Inflammatory macrophage treated with lipopolysaccharide for 4 hours (primary cell): Measurements from ENCODE around the gene KRT33A.
A peak's percentile ranks its signal among the peaks of the same experiment; 100 is the strongest.

Experiments used
- DNase-seq: peaks from one replicate; pipeline ENCODE4 v3.0.0-alpha.2; 2020

The KRT33A gene

DNA sequence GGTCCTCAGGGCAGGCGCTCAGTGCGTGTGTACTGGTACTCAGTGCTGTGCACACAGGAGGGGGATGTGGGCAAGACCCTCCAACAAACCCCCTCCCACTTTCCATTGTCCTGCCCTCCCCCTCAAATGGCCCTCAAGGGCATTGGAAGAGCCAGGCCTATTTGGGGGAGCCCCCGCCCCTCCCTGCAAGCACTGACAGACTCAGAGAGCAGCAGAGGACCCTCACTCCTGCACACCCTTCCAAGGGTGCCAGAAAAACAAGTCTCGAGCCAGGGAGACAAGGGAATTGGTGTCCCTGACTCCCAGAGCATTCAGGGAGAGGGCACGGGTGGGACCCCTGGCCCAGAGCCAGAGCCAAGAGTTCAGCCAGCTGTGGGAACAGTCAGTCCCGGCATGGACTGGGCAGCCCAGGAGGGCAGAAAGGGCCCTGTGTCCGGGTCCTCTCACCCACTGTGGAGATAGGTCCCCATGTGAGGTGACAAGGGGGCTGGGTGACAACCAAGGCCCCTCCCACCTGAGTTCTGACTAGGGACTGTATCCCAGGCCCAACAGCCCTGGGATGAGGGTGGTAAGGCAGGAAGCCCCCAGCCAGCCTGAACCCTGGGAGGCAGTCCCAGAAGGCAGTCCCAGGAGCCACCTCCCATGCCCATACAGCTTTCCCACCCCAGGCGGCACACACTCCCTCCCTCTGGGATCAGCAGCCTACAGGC, 23.1 kb downstream of the KRT33A start:
- DNase-seq, result no peak

DNA sequence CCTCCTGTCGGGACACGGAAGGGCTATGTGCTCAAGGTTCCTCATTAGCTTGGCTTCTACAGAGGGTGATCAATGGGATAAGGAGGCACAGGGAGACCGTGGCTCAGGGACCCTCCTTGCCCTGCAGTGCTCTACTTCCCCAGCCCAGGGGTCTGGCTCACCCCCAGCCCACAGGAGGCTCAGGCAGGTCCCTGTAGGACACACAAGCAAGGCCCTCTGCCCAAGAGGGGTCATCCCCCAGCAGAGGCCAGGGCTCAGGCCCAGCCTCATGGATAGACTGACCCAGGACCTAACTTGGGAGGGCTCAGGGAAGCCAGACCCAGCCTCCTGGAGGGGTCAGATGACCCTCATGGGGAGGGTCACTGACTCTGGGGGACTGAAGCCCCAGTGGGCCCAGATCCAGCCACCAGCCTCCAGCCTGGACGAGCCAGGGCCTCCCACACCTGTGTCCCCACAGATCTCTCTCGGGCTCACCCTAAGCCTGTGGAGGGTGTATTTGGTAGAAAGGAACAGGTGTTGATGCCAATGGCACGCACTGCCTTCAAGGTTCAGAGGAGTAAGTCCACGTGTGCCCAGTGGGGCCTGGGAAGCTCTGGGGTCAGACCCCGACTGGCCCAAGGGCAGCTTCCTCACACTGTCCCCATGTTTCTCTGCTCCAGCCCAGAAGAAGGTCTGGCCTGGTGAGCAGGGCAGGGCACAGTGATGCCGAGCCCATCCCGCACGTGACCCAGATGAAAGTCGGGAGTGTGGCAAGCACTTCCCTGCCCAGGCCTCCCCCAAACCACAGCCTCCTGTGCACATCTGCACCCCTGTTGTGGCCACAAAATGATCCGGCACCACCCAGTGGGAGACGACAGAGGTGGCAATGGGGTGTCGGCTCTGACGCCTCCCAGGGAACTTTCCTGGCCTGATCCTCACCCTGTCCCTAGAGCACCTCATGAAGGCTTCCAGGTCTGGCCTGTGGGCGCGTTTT, 24.2 kb downstream of the KRT33A start:
- no peak for DNase-seq

DNA sequence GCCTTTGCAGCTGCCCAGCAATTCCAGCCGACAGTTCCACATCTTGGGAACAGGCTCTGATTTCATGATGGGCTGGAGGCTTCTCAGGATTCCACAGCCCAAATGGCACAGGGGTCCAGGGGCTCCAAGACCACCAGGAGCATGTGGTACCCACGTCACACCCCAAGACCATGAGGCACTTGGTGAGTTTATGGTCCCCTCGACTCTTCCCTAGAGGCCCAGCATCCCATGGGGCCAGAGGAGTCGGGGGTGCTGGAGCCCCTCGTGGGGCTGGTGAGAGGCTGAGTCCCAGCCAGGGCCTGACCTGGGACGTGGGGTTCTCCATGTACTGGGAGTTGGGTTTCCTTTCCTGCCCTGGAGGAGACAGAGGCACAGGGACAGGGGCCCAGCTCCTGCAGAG, 25.0 kb downstream of the KRT33A start:
- no peak for DNase-seq

DNA sequence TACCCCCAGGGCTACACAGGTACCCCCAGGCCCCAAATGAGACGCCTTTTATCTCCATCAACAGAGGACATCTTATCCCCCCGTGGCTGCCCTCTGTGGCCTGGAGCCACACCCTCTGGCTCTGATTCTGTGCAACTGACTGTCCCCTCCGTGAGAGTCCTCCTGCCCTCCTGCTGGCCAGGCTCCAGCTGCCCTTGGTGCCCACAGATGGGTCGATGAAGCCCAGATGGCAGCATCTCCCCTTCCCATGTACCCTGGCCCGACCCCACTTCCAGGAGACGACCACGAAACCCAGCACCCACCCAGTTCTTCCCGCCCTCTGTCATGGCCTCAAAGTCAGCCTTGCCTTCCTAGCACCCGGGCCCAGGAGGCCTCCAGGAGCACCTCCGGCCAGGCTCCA, 25.5 kb downstream of the KRT33A start:
- DNase-seq, result no peak

- DNase-seq, result no peak
Measured at GRCh38 chr17:41324180-41325075, 26.2 kb downstream of the KRT33A start.

DNA sequence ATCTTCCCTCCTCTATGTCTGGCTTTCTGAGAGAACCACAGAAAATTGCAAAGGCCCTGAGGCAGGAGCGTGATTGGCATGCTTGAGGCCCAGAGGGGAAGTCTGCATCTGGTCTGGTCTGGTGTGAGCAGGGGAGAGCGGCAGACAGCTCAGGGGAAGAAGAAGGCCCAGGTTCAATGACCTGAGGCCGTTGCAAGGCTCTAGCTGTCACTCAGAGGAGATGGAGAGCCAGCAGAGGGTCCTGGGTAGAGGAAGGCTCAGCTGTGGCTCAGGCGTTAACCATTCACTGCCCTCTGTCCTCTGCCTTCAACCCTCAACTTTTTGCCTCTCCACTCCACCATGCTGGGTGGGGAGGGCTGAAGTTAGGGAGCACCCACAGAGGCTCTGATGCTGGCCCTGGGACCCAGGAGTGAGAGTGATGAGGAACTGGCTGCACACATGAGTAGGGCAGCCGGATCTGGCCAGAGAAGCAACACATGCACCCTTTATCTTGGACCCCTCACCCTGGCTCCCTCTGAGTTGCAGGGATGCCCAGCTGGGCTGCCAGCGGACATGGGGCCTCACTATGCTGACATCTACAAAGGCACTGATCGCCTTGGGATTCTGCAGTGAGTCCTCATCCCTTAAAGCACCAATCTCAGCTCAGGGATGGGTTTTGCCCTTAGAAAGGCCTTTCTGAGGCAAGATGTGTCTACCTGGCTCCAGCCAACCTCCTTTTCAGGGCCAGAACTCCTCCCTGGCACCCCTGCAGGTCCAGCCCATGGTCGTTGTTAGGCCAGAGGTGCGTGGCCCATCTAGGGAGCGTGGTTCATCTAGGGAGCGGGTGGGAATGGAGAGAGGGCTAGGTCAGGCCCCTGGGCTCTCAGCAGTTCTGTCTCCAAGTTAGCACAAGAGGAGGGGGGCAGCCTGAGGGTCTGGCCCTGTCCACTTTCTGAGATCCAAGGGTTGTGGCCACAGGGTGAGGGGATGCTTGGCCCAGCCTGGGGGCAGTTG, 27.4 kb downstream of the KRT33A start:
- DNase-seq, result no peak

DNA sequence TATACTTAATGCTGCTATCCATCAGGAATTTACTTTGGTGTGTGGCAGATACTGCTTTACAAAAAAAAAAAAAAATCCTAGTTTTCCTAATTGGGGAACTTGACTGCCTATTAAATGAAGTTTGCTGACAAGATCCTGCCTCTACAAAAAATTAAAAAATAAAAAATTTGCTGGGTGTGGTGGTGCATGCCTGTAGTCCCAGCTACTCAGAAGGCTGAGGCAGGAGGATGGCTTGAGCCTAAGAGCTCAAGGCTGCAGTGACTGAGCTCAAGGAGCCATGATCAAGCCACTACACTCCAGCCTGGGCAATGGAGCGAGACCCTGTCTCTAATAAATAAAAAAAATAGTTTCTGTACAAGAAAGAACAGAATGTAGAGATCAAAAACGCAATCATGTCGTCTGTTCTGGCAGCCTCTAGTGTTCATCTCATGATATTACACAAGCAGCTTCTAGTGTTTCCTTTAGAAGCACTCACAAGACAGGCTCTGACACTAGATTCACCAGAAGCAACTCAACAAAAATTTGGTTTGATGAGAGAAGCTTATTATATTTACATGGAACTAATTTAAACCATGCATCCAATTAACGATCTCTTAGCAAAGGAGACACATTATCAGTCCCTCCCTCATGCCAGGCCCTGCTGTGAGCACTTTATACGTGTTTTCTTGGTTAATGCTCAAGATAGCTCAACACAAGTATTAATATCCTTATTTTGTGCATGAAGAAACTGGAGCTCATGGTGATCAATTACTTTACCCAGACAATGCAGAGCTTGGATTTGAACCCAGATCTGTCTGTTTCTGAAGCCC, 28.3 kb downstream of the KRT33A start:
- peak; percentile 39 for DNase-seq

DNA sequence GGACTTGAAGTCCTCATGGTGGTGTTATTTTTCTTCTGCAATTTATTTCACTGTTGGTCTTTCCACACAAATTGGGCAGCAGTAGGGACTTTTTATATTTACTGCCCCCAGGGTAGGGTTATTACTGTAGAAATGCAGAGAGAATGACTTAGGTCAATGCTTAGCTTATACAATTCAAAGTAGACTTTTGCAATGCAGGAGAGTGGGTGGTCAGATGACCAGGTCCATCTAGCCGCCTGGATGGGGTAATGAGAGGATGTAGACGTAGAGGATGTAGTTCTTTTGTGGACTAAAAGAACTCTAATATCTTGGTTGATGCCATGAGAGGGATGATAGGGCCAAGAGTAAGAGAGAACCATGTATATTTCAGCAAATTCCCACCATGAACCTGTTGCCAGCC, 32.4 kb downstream of the KRT33A start:
- peak; percentile 38 for DNase-seq

- DNase-seq, result no peak
Measured at GRCh38 chr17:41315814-41316445, 34.7 kb downstream of the KRT33A start.

DNA sequence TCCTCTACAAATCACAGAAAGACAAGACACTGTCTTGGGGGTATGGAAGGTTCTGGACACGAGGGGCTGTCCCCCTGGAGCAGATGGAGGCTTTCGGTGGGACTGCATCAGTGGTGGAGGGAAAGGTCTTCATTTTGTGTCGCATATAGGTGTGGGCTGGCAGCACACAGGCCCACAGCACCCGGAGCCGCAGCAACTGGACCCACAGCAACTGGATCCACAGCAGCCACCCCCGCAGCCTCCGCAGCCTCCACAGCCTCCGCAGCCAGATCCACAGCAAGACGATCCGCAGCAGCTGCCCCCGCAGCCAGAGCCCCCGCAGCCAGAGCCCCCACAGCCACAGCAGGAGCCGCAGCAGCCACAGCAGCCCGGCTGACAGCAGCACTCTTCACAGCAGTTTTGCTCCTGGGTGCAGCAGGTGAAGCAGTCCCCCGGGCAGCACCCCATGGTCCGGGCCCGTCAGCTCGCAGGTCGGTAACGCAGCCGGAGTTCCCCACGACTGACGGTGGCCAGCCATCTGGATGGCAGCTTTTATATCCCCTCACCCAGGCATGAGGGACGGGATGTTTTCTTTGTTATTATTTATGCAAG, 35.3 kb downstream of the KRT33A start, which contains the start of gene KRTAP17-1:
Gene KRTAP17-1, minus strand, starts transcription at position 507 of the 591 bp plus-strand sequence. Its CDS starts 60 bp downstream, at position 447.
- no peak for DNase-seq

GRCh38 chr17:41311111-41311510, 39.5 kb downstream of the KRT33A start:
- no peak for DNase-seq

GRCh38 chr17:41308918-41309359, 41.7 kb downstream of the KRT33A start, which contains the start of gene KRTAP16-1:
Gene KRTAP16-1, minus strand, starts transcription at chr17:41309309. Its CDS starts 56 bp downstream, at chr17:41309253.
- DNase-seq, result no peak

DNA sequence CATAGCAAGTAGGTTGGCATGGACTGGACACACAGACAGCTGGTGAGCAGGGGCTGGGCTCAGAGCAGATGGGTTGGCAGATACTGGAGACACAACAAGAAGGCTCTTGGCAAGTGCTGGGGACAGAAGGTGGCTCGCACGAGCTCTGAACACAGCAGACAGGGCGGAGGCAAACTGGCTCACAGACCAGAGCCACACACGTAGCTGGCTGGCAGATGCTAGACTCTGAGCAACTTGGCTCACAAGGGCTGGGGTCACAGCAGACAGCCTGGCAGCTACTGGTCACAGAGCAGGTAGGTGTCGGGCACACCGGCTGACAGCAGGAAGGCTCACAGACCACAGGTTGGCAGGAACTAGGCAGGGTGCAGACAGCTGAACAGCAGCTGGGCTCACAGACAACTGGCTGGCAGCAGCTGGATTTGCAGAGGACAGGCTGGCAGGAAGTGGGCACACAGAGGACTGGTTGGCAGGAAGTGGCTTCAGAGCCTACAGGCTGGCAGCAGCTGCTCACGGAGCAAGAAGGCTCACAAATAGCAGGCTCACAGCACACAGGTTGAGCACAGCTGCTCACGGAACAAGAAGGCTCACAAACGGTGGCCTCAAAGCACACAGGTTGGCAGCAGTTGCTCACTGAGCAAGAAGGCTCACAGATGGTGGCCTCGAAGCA, 42.2 kb downstream of the KRT33A start:
- DNase-seq, result no peak

DNA sequence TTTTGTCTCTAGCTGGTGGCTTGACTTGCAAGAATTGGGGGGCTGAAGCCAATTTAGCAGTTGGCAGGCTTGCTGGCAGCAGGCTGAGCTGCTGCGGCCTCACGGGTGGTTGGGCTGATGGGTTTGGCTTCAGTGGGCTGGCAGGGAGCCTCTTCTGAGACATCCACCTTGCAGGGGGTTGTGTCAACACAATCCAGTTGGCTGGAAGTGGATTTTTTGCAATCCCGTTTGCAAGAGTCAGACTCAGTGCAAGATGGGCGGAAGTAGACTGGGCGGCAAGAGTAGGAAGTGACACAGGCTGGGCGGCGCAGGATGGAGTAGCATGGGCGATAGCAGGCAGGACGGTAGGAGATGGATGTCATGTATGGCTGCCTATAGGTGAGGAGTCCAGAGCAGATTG, 43.0 kb downstream of the KRT33A start:
- peak; percentile 18 for DNase-seq

GRCh38 chr17:41304091-41304490, 46.5 kb downstream of the KRT33A start:
- DNase-seq, result no peak

DNA sequence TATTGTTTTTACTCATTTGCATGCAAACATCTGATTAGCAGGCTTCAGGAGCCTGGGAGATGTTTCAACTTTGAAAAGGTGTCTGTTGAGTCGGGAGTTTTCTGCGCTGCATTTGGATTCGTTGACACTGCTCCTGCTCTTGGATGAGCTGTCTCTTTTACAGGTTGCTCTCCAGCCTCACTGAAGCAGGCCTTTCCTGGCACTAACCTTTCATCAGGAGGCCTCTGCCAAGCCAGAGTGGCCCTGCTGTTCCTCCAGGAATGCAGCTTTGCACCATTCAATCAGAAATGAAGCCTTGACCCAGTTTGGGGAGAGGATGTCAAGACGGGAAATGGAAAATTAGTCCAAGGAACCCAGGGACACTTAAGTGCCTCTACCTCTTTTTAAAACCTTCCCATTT, 47.6 kb downstream of the KRT33A start:
- DNase-seq, result no peak

- DNase-seq, result no peak
Measured at GRCh38 chr17:41301916-41302901, 48.4 kb downstream of the KRT33A start, which contains the start of gene KRTAP29-1. Gene KRTAP29-1, minus strand, starts transcription at chr17:41302851. Its CDS starts 0 bp downstream, at chr17:41302851.
